Stomach (tissue), 4 donors: Measurements from ENCODE around the gene IER5.

Experiments
- POLR2A ChIP-seq, 4 donors: fragments of 450-650 bp; IDR thresholded peaks; one replicate each; pipeline ENCODE4 v1.6.1; 2016; ENCODE audit warnings: antibody characterized with exemption in 4 of 4, control low read depth in 2 of 4, mild to moderate bottlenecking in 1 of 4, moderate library complexity in 1 of 4
- TF ChIP-seq, protein P1 (sequence below), 7 experiments: fragments of 450-650 bp in 4 of 7; fragments of 200-600 bp in 3 of 7; sonication (generic) in 3 of 7; IDR thresholded peaks; one replicate each; pipeline ENCODE4 v1.5.1; 2016 to 2019; ENCODE audit warnings: antibody characterized with exemption in 7 of 7, control low read depth in 2 of 7, mild to moderate bottlenecking in 1 of 7

DNA sequence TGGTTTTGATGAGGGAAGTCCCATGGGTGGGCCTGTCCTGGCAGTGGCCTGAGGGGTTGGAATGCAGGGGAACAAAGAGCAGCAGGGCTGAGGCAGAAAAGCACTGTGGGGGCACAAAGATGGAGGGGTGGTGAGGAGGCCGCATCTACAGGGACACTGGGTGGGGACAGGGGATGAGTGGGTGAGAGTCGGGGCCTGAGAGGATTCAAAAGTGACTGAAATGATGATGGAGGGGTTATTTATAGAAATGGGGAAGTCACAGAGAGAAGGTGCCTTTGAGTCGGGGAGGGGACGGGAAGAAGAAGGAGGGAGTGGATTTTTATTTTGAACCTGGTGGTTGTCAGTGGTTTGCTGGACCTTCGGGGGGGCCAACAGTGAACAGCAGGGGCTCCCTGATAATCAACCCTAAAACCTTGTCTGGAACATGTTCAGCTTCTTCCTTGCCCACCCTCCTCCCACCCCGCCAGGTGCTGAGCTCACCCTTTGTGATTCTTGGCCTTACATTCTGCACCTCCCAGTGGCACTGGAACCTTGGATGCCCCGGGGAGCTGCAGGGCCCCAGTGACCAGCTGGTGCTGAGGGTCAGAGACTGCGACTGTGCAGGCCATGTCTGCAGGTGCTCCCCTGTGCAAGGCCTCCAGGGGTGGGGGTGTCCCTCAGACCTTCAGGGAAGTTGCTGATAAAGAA, 42.9 kb downstream of the IER5 start:
- no peak for TF ChIP-seq POLR2A (IDR thresholded peaks at IDR 0.05)
- TF ChIP-seq, protein P1, sequence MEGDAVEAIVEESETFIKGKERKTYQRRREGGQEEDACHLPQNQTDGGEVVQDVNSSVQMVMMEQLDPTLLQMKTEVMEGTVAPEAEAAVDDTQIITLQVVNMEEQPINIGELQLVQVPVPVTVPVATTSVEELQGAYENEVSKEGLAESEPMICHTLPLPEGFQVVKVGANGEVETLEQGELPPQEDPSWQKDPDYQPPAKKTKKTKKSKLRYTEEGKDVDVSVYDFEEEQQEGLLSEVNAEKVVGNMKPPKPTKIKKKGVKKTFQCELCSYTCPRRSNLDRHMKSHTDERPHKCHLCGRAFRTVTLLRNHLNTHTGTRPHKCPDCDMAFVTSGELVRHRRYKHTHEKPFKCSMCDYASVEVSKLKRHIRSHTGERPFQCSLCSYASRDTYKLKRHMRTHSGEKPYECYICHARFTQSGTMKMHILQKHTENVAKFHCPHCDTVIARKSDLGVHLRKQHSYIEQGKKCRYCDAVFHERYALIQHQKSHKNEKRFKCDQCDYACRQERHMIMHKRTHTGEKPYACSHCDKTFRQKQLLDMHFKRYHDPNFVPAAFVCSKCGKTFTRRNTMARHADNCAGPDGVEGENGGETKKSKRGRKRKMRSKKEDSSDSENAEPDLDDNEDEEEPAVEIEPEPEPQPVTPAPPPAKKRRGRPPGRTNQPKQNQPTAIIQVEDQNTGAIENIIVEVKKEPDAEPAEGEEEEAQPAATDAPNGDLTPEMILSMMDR (IDR thresholded peaks at IDR 0.05), result no peak
